Measurements from ENCODE around the gene GABBR2.

GABBR2 gene

GRCh38 chr9:98652741-98653140 lies 56.0 kb downstream of the GABBR2 start:
- H3K27me3 ChIP-seq (ENCODE audit: insufficient read depth, low read length) = no peaks in the 10 kb centered on the region
- no peak overlapping the region for H4K8ac ChIP-seq (ENCODE audit: low read depth, low read length)
- no peak overlapping the region for H3K9ac ChIP-seq (ENCODE audit: low read length)
- H3K27ac ChIP-seq (ENCODE audit: low read depth, low read length) = no peak overlapping the region
- H4K12ac ChIP-seq (ENCODE audit: low read depth, low read length) = no peak overlapping the region
- H3K36me3 ChIP-seq (ENCODE audit: control insufficient read depth in 1 of 2, insufficient read depth in 2 of 2, low read length in 2 of 2) = no peaks in the 10 kb centered on the region
- no CpG with 5 or more reads among the region's 2 CpGs for WGBS (ENCODE audit: extremely low coverage, insufficient coverage, insufficient read length)
- no peak overlapping the region for H2AK5ac ChIP-seq (ENCODE audit: low read length)
- H3K9me3 ChIP-seq (ENCODE audit: insufficient read depth, low read depth, low read length) = peaks cover 2% of the 10 kb centered on the region
- H3K4me3 ChIP-seq (ENCODE audit: low read depth, low read length) = no peak overlapping the region
- H3K18ac ChIP-seq (ENCODE audit: low read length) = no peak overlapping the region
- H3K4ac ChIP-seq (ENCODE audit: low read depth, low read length) = no peak overlapping the region
- no peak overlapping the region for H4K91ac ChIP-seq (ENCODE audit: low read depth, low read length)
- no peak overlapping the region for H3K14ac ChIP-seq (ENCODE audit: low read length)
- no peak overlapping the region for H2BK120ac ChIP-seq (ENCODE audit: insufficient read depth, low read length, poor library complexity)
- no peak for DNase-seq
- H3K4me2 ChIP-seq (ENCODE audit: low read length) = no peak overlapping the region
- no peak overlapping the region for H2BK5ac ChIP-seq (ENCODE audit: low read depth, low read length, poor library complexity)
- no peaks in the 10 kb centered on the region for H3K79me1 ChIP-seq (ENCODE audit: low read length)
- no peak overlapping the region for H2BK12ac ChIP-seq (ENCODE audit: low read length)
- no peak overlapping the region for H2AFZ ChIP-seq (ENCODE audit: insufficient read depth, low read length, poor library complexity)
- H3K79me2 ChIP-seq (ENCODE audit: control insufficient read depth, insufficient read depth, low read length, poor library complexity) = no peaks in the 10 kb centered on the region
- H3K23ac ChIP-seq (ENCODE audit: low read length) = no peak overlapping the region
- H3K4me1 ChIP-seq (ENCODE audit: control insufficient read depth in 1 of 2, insufficient read depth in 2 of 2, low read length in 2 of 2) = no peaks in the 10 kb centered on the region

- no peak overlapping the region for H4K91ac ChIP-seq (ENCODE audit: low read depth, low read length)
- no peak overlapping the region for H2BK12ac ChIP-seq (ENCODE audit: low read length)
- H3K18ac ChIP-seq (ENCODE audit: low read length) = no peak overlapping the region
- H3K9me3 ChIP-seq (ENCODE audit: insufficient read depth, low read depth, low read length) = peaks cover 2% of the 10 kb centered on the region
- H3K23ac ChIP-seq (ENCODE audit: low read length) = no peak overlapping the region
- no peak overlapping the region for H3K4me2 ChIP-seq (ENCODE audit: low read length)
- no peak overlapping the region for H3K4ac ChIP-seq (ENCODE audit: low read depth, low read length)
- no peaks in the 10 kb centered on the region for H3K79me2 ChIP-seq (ENCODE audit: control insufficient read depth, insufficient read depth, low read length, poor library complexity)
- no peak overlapping the region for H3K14ac ChIP-seq (ENCODE audit: low read length)
- H2AFZ ChIP-seq (ENCODE audit: insufficient read depth, low read length, poor library complexity) = no peak overlapping the region
- H3K9ac ChIP-seq (ENCODE audit: low read length) = no peak overlapping the region
- H2AK5ac ChIP-seq (ENCODE audit: low read length) = no peak overlapping the region
- no peak overlapping the region for H2BK5ac ChIP-seq (ENCODE audit: low read depth, low read length, poor library complexity)
- H4K8ac ChIP-seq (ENCODE audit: low read depth, low read length) = no peak overlapping the region
- no peak overlapping the region for H2BK120ac ChIP-seq (ENCODE audit: insufficient read depth, low read length, poor library complexity)
- H4K12ac ChIP-seq (ENCODE audit: low read depth, low read length) = no peak overlapping the region
- DNase-seq = no peak
- no peak overlapping the region for H3K4me3 ChIP-seq (ENCODE audit: low read depth, low read length)
- H3K27ac ChIP-seq (ENCODE audit: low read depth, low read length) = no peak overlapping the region
- WGBS (ENCODE audit: extremely low coverage, insufficient coverage, insufficient read length) = no CpG with 5 or more reads among the region's 3 CpGs
- H3K4me1 ChIP-seq (ENCODE audit: control insufficient read depth in 1 of 2, insufficient read depth in 2 of 2, low read length in 2 of 2) = no peaks in the 10 kb centered on the region
- H3K36me3 ChIP-seq (ENCODE audit: control insufficient read depth in 1 of 2, insufficient read depth in 2 of 2, low read length in 2 of 2) = no peaks in the 10 kb centered on the region
- no peaks in the 10 kb centered on the region for H3K79me1 ChIP-seq (ENCODE audit: low read length)
- no peaks in the 10 kb centered on the region for H3K27me3 ChIP-seq (ENCODE audit: insufficient read depth, low read length)
Observed at GRCh38 chr9:98652302-98652701, 56.4 kb downstream of the GABBR2 start.

DNA sequence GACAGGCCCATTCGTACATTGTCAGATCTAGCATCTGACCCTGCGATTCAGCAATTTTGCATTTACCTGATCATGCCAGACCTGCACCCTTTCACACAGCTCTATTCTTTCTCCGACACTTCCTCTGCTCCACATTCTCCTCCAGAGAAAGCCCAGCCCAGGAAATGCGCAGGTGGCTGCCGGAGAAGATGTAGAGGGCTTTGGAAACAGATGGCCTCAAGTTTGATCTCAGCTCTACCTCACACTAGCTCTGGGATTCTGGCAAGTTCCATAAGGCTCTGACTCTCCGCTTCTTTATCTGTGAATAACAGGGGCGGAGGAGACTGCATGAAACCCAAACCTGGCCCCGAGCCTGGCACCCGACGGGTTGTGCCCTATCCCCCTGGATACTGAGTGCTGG lies 61.5 kb downstream of the GABBR2 start:
- no peak overlapping the region for H3K9ac ChIP-seq (ENCODE audit: low read length)
- no peak for DNase-seq
- no peak overlapping the region for H4K12ac ChIP-seq (ENCODE audit: low read depth, low read length)
- H3K18ac ChIP-seq (ENCODE audit: low read length) = no peak overlapping the region
- no peak overlapping the region for H2AK5ac ChIP-seq (ENCODE audit: low read length)
- no peak overlapping the region for H2BK120ac ChIP-seq (ENCODE audit: insufficient read depth, low read length, poor library complexity)
- H3K36me3 ChIP-seq (ENCODE audit: control insufficient read depth in 1 of 2, insufficient read depth in 2 of 2, low read length in 2 of 2) = no peaks in the 10 kb centered on the region
- H3K4me3 ChIP-seq (ENCODE audit: low read depth, low read length) = no peak overlapping the region
- H3K4ac ChIP-seq (ENCODE audit: low read depth, low read length) = no peak overlapping the region
- H2BK5ac ChIP-seq (ENCODE audit: low read depth, low read length, poor library complexity) = no peak overlapping the region
- H3K14ac ChIP-seq (ENCODE audit: low read length) = no peak overlapping the region
- H3K79me1 ChIP-seq (ENCODE audit: low read length) = no peaks in the 10 kb centered on the region
- WGBS (ENCODE audit: extremely low coverage, insufficient coverage, insufficient read length) = no CpG with 5 or more reads among the region's 10 CpGs
- no peak overlapping the region for H4K91ac ChIP-seq (ENCODE audit: low read depth, low read length)
- no peak overlapping the region for H2BK12ac ChIP-seq (ENCODE audit: low read length)
- no peaks in the 10 kb centered on the region for H3K4me1 ChIP-seq (ENCODE audit: control insufficient read depth in 1 of 2, insufficient read depth in 2 of 2, low read length in 2 of 2)
- no peaks in the 10 kb centered on the region for H3K9me3 ChIP-seq (ENCODE audit: insufficient read depth, low read depth, low read length)
- no peaks in the 10 kb centered on the region for H3K79me2 ChIP-seq (ENCODE audit: control insufficient read depth, insufficient read depth, low read length, poor library complexity)
- H3K27me3 ChIP-seq (ENCODE audit: insufficient read depth, low read length) = no peaks in the 10 kb centered on the region
- no peak overlapping the region for H3K23ac ChIP-seq (ENCODE audit: low read length)
- no peak overlapping the region for H3K4me2 ChIP-seq (ENCODE audit: low read length)
- no peak overlapping the region for H4K8ac ChIP-seq (ENCODE audit: low read depth, low read length)
- no peak overlapping the region for H2AFZ ChIP-seq (ENCODE audit: insufficient read depth, low read length, poor library complexity)
- H3K27ac ChIP-seq (ENCODE audit: low read depth, low read length) = no peak overlapping the region

GRCh38 chr9:98644011-98644410 lies 64.7 kb downstream of the GABBR2 start:
- no peak overlapping the region for H2AK5ac ChIP-seq (ENCODE audit: low read length)
- H3K4ac ChIP-seq (ENCODE audit: low read depth, low read length) = no peak overlapping the region
- H3K9ac ChIP-seq (ENCODE audit: low read length) = no peak overlapping the region
- H2BK12ac ChIP-seq (ENCODE audit: low read length) = no peak overlapping the region
- H4K12ac ChIP-seq (ENCODE audit: low read depth, low read length) = no peak overlapping the region
- H3K79me2 ChIP-seq (ENCODE audit: control insufficient read depth, insufficient read depth, low read length, poor library complexity) = no peaks in the 10 kb centered on the region
- H3K79me1 ChIP-seq (ENCODE audit: low read length) = no peaks in the 10 kb centered on the region
- no peak overlapping the region for H3K23ac ChIP-seq (ENCODE audit: low read length)
- H3K36me3 ChIP-seq (ENCODE audit: control insufficient read depth in 1 of 2, insufficient read depth in 2 of 2, low read length in 2 of 2) = no peaks in the 10 kb centered on the region
- H3K9me3 ChIP-seq (ENCODE audit: insufficient read depth, low read depth, low read length) = peaks cover 3% of the 10 kb centered on the region
- H4K91ac ChIP-seq (ENCODE audit: low read depth, low read length) = no peak overlapping the region
- no peak overlapping the region for H2BK5ac ChIP-seq (ENCODE audit: low read depth, low read length, poor library complexity)
- no peak overlapping the region for H4K8ac ChIP-seq (ENCODE audit: low read depth, low read length)
- H3K4me3 ChIP-seq (ENCODE audit: low read depth, low read length) = no peak overlapping the region
- no peak overlapping the region for H3K4me2 ChIP-seq (ENCODE audit: low read length)
- no peaks in the 10 kb centered on the region for H3K4me1 ChIP-seq (ENCODE audit: control insufficient read depth in 1 of 2, insufficient read depth in 2 of 2, low read length in 2 of 2)
- H3K27me3 ChIP-seq (ENCODE audit: insufficient read depth, low read length) = no peaks in the 10 kb centered on the region
- H3K27ac ChIP-seq (ENCODE audit: low read depth, low read length) = no peak overlapping the region
- H2AFZ ChIP-seq (ENCODE audit: insufficient read depth, low read length, poor library complexity) = no peak overlapping the region
- no CpG with 5 or more reads among the region's 4 CpGs for WGBS (ENCODE audit: extremely low coverage, insufficient coverage, insufficient read length)
- no peak overlapping the region for H2BK120ac ChIP-seq (ENCODE audit: insufficient read depth, low read length, poor library complexity)
- no peak overlapping the region for H3K14ac ChIP-seq (ENCODE audit: low read length)
- H3K18ac ChIP-seq (ENCODE audit: low read length) = no peak overlapping the region
- DNase-seq = peak in 1 of 2 donors; percentile 30

Measured in trophoblast cell (in vitro differentiated cells and primary cell).